ENCODE measurements around the gene PET100.

GRCh38 chr19:7614859-7615741, 14.5 kb upstream of the PET100 start:
- TF ChIP-seq REST (IDR thresholded peaks at IDR 0.05; ENCODE audit: insufficient replicate concordance, low read depth) = no peak
- TF ChIP-seq CTCF (IDR thresholded peaks at IDR 0.05; ENCODE audit: insufficient read depth, low read length) = no peak
- no peak for TF ChIP-seq POLR2AphosphoS5 (IDR thresholded peaks at IDR 0.05; ENCODE audit: low read depth)
